Stomach (tissue), 9 donors: Measurements from ENCODE around the gene BATF. TPM values are rescaled to one million over a fixed set of nuclear protein-coding genes. Genes with fewer than 3 reads are reported as not detected.

ENCODE experiments used
- DNase-seq, 2 donors: peaks; one replicate each; pipeline versions ENCODE4 v3.0.0 to v3.0.0-alpha.2; 2013 to 2019
- H3K27ac ChIP-seq, 5 donors: fragments of 200-600 bp in 4 of 5; sonication (generic) in 4 of 5; one replicate each; pipeline ENCODE4 v1.5.1; 2013 to 2019; ENCODE audit warnings: mild to moderate bottlenecking in 1 of 5, moderate library complexity in 1 of 5
- H3K27me3 ChIP-seq, 3 donors: fragments of 200-600 bp; sonication (generic); one replicate each; pipeline ENCODE4 v1.5.1; 2017 to 2019; ENCODE audit warnings: mixed run types in 1 of 3
- H3K36me3 ChIP-seq, 4 donors: fragments of 200-600 bp; sonication (generic); 1 replicate in 3 of 4; 2 replicates in 1 of 4; pipeline ENCODE4 v1.5.1; 2016 to 2019
- H3K4me1 ChIP-seq, 4 donors: fragments of 200-600 bp; sonication (generic); one replicate each; pipeline ENCODE4 v1.5.1; 2016 to 2019
- H3K4me3 ChIP-seq, 4 donors: fragments of 200-600 bp; sonication (generic) in 3 of 4; one replicate each; pipeline ENCODE4 v1.5.1; 2016 to 2019; ENCODE audit warnings: mild to moderate bottlenecking in 1 of 4
- H3K9me3 ChIP-seq, 4 donors: fragments of 200-600 bp; sonication (generic); one replicate each; pipeline ENCODE4 v1.5.1; 2016 to 2019
- EP300 ChIP-seq: sonication (generic); formaldehyde crosslinking; IDR thresholded peaks from one replicate; pipeline ENCODE4 v1.6.1; 2017; ENCODE audit warnings: antibody characterized with exemption
- POLR2A ChIP-seq, 4 donors: fragments of 450-650 bp; IDR thresholded peaks; one replicate each; pipeline ENCODE4 v1.6.1; 2016; ENCODE audit warnings: antibody characterized with exemption in 4 of 4, control low read depth in 2 of 4, mild to moderate bottlenecking in 1 of 4, moderate library complexity in 1 of 4
- POLR2AphosphoS5 ChIP-seq, 3 donors: sonication (generic); formaldehyde crosslinking; IDR thresholded peaks; one replicate each; pipeline ENCODE4 v1.6.1; 2016; ENCODE audit warnings: antibody characterized with exemption in 3 of 3
- WGBS, 5 donors: extraction: QIAGEN DNeasy Blood & Tissue Kit in 3 of 5; methylation state at CpG; one replicate each; pipeline versions ENCODE4 v1.1.5 to v1.1.7; 2013 to 2018; 5-methylcytosine and 5-hydroxymethylcytosine counted together
- intact Hi-C: fragments of 100-400 bp; cut with DNase I; formaldehyde crosslinking; loops from one replicate; pipeline ENCODE4 v1.15.1; 2023; ENCODE audit warnings: low total_unique reads
- polyA plus RNA-seq, 3 donors: library from polyadenylated mRNA; stranded (reverse); fragments of 200-250 nt; gene quantifications; one replicate each; pipeline ENCODE4 v1.2.3, GENCODE V29; 2013
- total RNA-seq, 5 donors: library from RNA; depleted of rRNA; stranded (reverse); fragments of >200 nt; gene quantifications; one replicate each; pipeline versions ENCODE4 v1.1.0 to v1.2.3, GENCODE V29; 2014 to 2016
- TF ChIP-seq, protein P1 (sequence below), 7 experiments: fragments of 450-650 bp in 4 of 7; fragments of 200-600 bp in 3 of 7; sonication (generic) in 3 of 7; IDR thresholded peaks; one replicate each; pipeline ENCODE4 v1.5.1; 2016 to 2019; ENCODE audit warnings: antibody characterized with exemption in 7 of 7, control low read depth in 2 of 7, mild to moderate bottlenecking in 1 of 7
- donor health status: healthy with polysubstance abuse.
- donor health status: Bipolar disorder and iron deficiency.
- donor health status: healthy.

BATF gene
- total and polyA plus RNA-seq, 8 donors, result 1.3 to 17.7 (median 7.4) TPM; not detected in 2

DNA sequence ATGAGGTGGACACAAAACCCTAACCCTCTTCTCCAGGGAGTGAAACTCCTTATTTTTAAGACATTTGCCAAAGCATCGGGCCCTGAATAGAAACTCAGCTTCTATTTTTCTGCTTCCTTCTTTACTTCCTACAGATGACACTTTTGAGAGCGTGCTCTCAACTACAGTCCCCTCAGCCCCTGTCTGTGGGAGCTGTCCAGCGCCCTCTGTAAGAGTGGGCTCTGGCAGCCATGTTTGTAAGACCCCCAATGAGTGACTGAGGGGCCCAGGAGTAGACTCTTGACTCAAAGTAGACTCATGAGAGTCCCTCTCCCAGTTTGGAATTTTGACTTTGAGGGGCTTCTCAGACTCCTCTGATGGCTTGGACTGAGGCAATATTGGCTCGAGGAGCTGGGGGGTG lies 25.5 kb upstream of the BATF start:
- H3K27me3 ChIP-seq, result no peaks in the 10 kb centered on the region
- H3K4me1 ChIP-seq, result no peaks in the 10 kb centered on the region
- TF ChIP-seq, protein P1, sequence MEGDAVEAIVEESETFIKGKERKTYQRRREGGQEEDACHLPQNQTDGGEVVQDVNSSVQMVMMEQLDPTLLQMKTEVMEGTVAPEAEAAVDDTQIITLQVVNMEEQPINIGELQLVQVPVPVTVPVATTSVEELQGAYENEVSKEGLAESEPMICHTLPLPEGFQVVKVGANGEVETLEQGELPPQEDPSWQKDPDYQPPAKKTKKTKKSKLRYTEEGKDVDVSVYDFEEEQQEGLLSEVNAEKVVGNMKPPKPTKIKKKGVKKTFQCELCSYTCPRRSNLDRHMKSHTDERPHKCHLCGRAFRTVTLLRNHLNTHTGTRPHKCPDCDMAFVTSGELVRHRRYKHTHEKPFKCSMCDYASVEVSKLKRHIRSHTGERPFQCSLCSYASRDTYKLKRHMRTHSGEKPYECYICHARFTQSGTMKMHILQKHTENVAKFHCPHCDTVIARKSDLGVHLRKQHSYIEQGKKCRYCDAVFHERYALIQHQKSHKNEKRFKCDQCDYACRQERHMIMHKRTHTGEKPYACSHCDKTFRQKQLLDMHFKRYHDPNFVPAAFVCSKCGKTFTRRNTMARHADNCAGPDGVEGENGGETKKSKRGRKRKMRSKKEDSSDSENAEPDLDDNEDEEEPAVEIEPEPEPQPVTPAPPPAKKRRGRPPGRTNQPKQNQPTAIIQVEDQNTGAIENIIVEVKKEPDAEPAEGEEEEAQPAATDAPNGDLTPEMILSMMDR (IDR thresholded peaks at IDR 0.05), result no peak
- TF ChIP-seq POLR2A (IDR thresholded peaks at IDR 0.05), result no peak
- TF ChIP-seq EP300, result no peak
- TF ChIP-seq POLR2AphosphoS5 (IDR thresholded peaks at IDR 0.05), result no peak
- DNase-seq, result no peak
- intact Hi-C loops, result no loop called here
- 88 to 95% (median 93%) methylated on average over 4 of the region's 4 CpGs for WGBS, 5 donors
- H3K9me3 ChIP-seq, result no peaks in the 10 kb centered on the region
- no peaks in the 10 kb centered on the region for H3K36me3 ChIP-seq
- H3K4me3 ChIP-seq, result no peak overlapping the region
- H3K27ac ChIP-seq, result no peak overlapping the region

DNA sequence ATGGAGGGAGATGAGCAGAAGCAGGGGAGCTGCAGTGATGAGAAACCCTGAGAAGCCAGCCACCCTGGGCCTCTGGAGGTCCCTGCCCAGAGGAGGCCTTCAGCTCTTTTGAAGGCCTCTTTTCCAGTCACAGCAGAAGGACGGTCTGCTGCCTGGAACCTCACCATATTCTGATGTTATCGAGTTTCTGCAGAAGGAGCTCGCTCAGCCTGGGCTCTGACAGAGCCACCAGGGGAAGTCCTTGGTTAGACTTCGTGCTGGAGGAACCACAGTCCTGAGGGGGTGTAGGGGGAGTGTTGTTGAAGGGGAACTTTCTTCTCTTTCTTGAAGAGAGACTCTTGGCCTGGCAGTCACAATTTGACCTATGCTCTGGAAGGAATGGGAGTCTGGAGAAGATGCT lies 25.1 kb upstream of the BATF start:
- Histone ChIP-seq H3K27ac (no peak overlapping the region), H3K4me1 (no peaks in the 10 kb centered on the region), H3K27me3 (no peaks in the 10 kb centered on the region), H3K36me3 (no peaks in the 10 kb centered on the region), H3K4me3 (no peak overlapping the region), H3K9me3 (no peaks in the 10 kb centered on the region)
- DNase-seq, result no peak
- intact Hi-C loops, result no loop called here
- WGBS, 5 donors, result 63 to 80% (median 77%) methylated on average over 4 of the region's 4 CpGs
- TF ChIP-seq, protein P1 (IDR thresholded peaks at IDR 0.05), result no peak
- TF ChIP-seq POLR2AphosphoS5 (IDR thresholded peaks at IDR 0.05) (no peak), EP300 (no peak), POLR2A (IDR thresholded peaks at IDR 0.05) (no peak)

DNA sequence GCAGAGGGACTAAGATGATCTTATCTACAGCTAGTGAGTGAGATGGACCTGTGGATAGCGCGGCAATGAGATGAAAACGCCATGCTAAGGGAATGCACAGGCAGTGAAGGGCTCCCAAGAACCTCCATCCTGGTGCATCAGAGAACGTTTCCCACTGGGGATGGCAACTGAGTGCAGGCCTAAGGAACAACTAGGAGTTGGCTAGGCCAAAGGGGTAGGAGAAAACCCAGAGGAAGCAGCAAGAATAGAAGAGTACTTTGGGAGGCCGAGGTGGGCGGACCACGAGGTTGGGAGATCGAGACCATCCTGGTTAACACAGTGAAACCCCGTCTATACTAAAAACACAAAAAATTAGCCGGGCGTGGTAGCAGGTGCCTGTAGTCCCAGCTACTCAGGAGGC lies 24.6 kb upstream of the BATF start:
- no peak overlapping the region for H3K27ac ChIP-seq
- TF ChIP-seq POLR2A (IDR thresholded peaks at IDR 0.05) (no peak), EP300 (no peak), POLR2AphosphoS5 (IDR thresholded peaks at IDR 0.05) (no peak)
- TF ChIP-seq, protein P1 (IDR thresholded peaks at IDR 0.05), result no peak
- H3K4me1 ChIP-seq, result no peaks in the 10 kb centered on the region
- no peak overlapping the region for H3K4me3 ChIP-seq
- no peaks in the 10 kb centered on the region for H3K36me3 ChIP-seq
- no peaks in the 10 kb centered on the region for H3K9me3 ChIP-seq
- H3K27me3 ChIP-seq, result no peaks in the 10 kb centered on the region
- 90 to 94% (median 92%) methylated on average over 11 of the region's 11 CpGs for WGBS, 5 donors
- intact Hi-C loops, result no loop called here
- DNase-seq, result no peak

DNA sequence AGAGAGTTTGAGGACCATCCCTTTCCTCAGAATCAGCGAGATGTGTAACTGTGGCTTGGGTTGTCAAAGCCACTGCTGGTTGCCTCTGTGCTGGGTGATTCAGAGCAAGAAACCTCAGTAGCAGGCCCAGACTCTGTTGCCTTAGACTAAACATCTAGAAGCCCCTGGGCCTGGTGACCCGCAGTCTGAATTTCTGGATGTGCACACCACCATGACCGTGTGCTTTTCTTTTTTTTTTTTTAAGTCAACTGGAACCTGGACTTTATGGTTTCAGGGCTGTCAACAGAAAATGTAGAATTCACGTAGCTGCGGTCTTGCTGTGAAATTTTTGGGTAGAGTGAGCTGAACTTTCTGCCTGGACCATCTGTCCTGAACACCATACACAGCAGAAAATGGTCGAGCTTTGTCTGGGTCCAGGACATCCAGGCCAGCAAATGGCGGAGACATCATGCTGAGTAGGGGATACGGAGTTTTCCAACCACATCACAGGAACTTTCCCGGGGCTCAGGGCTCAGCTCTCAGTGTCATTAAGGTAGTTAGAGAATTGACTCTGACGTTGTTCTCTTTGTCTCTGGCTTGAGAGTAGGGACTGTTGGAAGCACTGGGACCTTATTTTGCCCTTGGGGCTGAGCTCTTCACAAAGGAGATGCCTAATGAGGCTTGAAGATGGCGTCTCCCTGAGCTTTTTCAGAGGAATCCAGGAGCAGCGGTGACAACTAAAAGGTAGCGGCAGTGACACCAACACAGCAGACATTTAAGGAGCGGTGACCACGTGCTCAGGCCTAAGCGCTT lies 23.0 kb upstream of the BATF start:
- TF ChIP-seq, protein P1 (IDR thresholded peaks at IDR 0.05), result no peak
- no peak for TF ChIP-seq EP300
- no peak for TF ChIP-seq POLR2A (IDR thresholded peaks at IDR 0.05)
- TF ChIP-seq POLR2AphosphoS5 (IDR thresholded peaks at IDR 0.05), result no peak
- Histone ChIP-seq H3K36me3 (no peaks in the 10 kb centered on the region), H3K4me3 (no peak overlapping the region), H3K27ac (no peak overlapping the region), H3K4me1 (no peaks in the 10 kb centered on the region), H3K9me3 (no peaks in the 10 kb centered on the region), H3K27me3 (no peaks in the 10 kb centered on the region)
- intact Hi-C loops, result no loop called here
- DNase-seq, result no peak
- 83 to 92% (median 88%) methylated on average over 16 of the region's 16 CpGs for WGBS, 5 donors
